DMS79 treated with DMSO at 0.1 percent for 48 hours (cell line): Measurements from ENCODE around the gene PCNP.
"Not testable (repeated sequence)": the region's sequence is repeated elsewhere in the genome, so short reads cannot be mapped to it uniquely, and the experiment has no call there.

Experiments used
- DNase-seq: peaks from one replicate; lab custom pipeline; 2025; lab: John Stamatoyannopoulos, UW

PCNP gene, protein sequence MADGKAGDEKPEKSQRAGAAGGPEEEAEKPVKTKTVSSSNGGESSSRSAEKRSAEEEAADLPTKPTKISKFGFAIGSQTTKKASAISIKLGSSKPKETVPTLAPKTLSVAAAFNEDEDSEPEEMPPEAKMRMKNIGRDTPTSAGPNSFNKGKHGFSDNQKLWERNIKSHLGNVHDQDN

GRCh38 chr3:101573449-101574387, at the start of gene PCNP:
Gene PCNP (plus strand): TSS chr3:101574180. CDS start chr3:101574216, 36 bp downstream.
- DNase-seq, result peak; percentile 97

DNA sequence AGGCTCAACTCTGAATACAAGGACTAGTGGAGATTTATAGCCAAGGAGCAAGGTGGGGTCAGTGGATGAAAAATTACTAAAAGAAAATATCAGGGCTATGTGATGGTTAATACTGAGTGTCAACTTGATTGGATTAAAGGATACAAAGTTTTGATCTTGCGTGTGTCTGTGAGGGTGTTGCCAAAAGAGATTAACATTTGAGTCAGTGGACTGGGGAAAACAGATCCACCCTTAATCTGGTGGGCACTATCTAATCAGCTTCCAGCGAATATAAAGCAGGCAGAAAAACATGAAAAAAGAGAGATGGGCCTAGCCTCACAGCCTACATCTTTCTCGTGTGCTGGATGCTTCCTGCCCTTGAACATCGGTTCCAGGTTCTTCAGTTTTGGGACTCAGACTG, 46.5 kb upstream of the PCNP start:
- no peak for DNase-seq

DNA sequence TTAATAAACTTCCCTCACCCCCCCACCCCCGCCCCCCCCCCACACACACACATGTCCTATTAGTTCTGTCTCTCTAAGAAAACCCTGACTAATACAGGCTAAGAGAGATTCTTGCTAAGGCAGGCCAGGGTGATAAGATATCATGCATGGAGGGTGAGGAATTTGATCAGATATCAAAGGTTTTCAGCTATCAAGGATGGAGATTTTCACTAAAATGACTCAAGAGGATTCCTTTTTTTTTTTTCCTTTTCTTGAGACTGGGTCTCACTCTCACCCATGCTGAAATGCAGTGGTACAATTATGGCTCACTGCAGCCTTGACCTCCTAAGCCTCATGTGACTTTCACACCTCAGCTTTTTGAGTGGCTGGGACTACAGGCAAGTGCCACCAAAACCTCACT, 46.1 kb upstream of the PCNP start:
- DNase-seq, result no peak

GRCh38 chr3:101529816-101530685, 43.9 kb upstream of the PCNP start:
- no peak for DNase-seq

GRCh38 chr3:101530686-101531047, 43.3 kb upstream of the PCNP start:
- no peak for DNase-seq

- no peak for DNase-seq
Observed at GRCh38 chr3:101531473-101532086, 42.4 kb upstream of the PCNP start.

DNA sequence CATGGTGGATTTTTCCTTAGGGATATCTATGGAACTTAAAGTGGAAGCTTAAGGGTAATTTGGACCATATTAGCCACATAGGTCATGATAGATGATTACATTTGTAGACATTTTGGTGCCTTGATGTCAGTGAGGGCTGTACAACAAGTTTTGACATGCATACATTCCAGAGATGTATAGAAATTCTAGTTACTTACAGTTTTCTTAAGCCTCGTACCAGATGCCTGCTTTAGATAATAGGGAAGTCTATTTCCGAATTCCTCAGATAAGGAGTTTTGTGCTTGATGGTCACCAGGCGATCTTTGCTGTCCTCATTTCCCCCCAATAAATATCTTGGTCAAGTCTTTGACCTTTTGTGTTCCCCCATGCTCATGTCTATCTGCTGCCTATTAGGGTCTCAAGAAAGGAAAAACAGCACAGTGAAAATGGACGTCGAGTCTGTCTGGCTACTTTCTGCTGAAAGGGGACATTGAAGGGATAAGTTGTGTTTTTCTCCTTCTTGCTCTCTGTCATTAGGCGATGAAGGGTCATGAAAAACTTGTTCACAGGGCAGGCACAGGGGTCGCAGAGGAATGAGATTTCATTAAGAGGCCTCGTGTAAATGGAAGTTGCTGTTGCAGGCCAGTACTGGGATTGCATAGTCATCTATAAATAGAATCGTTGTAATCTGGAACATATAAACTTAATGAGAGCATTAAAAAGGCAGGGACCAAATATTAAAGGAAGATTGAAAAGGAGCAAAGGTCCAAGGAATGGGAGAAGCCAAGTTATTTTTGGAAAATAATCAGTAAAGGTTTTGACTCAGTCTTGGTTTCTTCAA, 41.0 kb upstream of the PCNP start:
- no peak for DNase-seq

DNA sequence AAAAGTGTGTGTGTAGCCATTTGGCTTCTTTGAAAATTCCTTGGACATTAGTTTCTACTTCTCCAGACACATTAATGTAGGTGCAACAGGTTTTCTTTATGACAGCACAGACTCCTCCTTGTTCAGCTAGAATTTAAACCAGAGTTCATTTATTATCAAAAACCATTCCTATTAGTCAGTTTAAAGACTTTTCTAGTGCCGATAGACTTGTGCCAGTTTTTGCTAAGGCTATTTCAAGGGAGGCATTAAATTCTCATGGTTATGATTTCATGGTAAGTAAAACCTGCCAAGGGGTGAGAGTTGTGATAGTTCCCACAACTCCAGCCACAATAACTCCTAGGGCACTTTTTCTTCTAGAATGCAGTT, 40.4 kb upstream of the PCNP start:
- no peak for DNase-seq

DNA sequence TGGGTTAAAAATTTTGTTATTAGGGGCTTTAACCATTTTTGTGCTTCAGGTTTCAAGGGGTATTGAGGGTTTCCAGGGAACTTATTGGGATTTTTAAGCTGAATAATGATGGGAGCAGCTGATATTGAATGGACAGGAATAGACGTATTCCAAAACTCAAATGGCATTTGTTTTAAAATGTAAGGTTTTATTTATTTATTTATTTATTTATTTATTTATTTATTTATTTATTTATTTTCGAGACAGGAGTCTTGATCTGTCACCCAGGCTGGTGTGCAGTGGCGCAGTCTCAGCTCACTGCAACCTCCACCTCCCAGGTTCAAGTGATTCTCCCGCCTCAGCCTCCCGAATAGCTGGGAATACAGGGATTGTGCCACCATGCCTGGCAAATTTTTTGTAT, 38.8 kb upstream of the PCNP start:
- DNase-seq, result no peak

DNA sequence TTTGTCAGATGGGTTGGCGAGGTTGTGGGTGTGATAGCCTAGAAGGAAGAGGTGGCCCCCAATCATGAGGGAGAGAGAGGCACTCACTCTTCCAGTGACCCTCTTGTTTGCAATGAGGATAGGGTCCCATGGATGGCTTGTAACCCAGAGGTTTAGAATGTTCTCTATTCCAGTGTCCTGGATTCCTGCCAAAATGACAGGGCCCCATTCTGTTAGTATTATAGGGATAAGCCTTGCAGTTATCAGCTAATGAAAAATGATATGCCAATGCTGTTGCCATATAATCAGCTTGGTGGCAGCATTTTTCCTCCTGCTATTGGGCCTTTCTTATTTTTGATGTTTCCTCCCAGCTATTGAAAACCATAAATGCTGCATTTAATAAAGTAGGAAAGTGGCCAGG, 37.7 kb upstream of the PCNP start:
- DNase-seq, result no peak

- DNase-seq, result not testable (repeated sequence)
Observed at GRCh38 chr3:101536955-101537354, 37.0 kb upstream of the PCNP start.

- DNase-seq, result no peak
Observed at GRCh38 chr3:101542957-101543356, 31.0 kb upstream of the PCNP start.

GRCh38 chr3:101544161-101544850, 29.7 kb upstream of the PCNP start:
- no peak for DNase-seq

DNA sequence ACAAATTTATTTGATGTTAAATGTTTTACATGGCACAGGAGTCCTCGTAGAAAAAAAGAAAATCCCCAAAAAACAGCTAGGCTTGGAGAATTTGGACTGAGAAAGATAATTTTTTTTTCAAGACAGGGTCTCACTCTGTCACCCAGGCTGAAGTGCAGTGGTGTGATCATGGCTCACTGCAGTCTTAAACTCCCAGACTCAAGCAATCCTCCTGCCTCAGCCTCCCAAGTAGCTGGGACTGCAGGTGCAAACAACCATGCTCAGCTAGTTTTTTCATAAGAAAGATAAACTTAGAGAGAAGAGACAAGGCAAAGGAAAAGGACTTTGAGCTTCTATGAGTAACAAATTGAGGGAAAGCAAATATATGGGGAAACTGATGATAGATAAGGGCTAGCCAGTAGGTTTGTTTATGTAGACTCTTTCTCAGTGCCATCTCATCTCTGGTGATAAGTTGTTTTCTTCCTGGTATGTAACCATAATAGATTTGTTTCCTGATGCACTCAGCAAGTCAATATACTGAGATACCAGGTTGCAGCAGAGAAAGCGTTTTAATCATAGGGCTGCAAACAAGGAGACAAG, 25.4 kb upstream of the PCNP start:
- DNase-seq, result no peak

- no peak for DNase-seq
Observed at GRCh38 chr3:101549473-101549872, 24.5 kb upstream of the PCNP start.

- DNase-seq, result not testable (repeated sequence)
Observed at GRCh38 chr3:101551359-101552081, 22.5 kb upstream of the PCNP start.

GRCh38 chr3:101553381-101553780, 20.6 kb upstream of the PCNP start:
- not testable (repeated sequence) for DNase-seq

DNA sequence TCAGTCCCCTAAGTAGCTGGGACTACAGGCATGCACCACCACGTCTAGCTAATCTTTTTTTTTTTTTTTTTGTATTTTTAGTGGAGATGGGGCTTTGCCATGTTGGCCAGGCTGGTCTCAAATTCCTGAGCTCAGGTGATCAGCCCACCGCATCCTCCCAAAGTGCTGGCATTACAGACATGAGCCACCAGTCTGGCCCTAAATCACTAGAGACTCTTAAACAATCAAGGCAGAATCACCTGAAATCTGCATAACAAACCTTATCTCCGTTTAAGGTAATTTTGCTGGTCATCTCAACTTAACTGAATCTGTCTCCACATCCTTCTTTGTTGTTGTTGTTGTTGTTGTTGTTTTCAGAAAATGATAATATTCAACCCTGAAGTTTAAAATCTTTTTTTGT, 17.9 kb upstream of the PCNP start:
- no peak for DNase-seq

DNA sequence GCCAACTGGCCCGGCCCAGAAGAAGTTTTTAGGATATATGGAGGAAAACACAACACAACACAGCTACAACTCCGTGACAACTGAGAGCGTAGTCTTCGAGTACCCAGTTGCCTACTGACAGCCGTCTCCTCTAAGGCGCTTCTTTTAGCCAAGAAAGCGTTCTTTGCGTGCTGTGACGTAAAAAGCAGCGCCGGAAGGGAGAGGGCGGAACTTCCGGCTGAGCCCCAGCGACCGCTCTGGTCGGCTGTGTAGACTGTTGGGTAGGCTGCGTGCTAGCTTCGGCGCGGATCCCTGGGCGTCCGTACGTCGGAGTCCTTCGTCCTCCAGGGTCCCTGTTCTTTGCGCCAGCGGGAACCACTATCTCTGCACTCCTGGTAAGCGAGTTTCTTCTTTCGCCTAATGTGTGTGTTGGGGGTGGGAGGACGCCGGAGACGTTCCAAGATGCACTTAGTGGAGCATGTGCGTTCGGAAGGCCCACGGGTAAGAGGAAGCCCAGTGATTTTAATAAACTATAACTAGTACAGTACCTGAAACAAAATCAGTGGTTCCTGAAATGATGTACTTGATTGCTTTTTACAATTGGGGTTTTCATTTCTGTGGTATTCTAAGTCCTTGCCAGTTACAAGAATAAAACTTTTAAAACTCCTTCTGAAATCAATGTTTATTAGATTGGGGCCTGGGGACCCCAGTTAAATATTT, 12.2 kb upstream of the PCNP start, which contains the start of gene TRMT10C:
Gene TRMT10C (plus strand): TSS at position 239 of the 699 bp plus-strand sequence. CDS start 2,914 bp downstream, outside the sequence.
- DNase-seq, result peak; percentile 82
